GM12872 (cell line): Measurements from ENCODE around the gene SLC25A31.

ENCODE experiments used
- TF ChIP-seq, protein P1 (sequence below): IDR thresholded peaks from 3 replicates; pipeline ENCODE4 v1.5.1; 2011; ENCODE audit warnings: low read depth, mild to moderate bottlenecking, low read length, moderate library complexity; ENCODE audit not compliant: insufficient read depth

SLC25A31 gene

DNA sequence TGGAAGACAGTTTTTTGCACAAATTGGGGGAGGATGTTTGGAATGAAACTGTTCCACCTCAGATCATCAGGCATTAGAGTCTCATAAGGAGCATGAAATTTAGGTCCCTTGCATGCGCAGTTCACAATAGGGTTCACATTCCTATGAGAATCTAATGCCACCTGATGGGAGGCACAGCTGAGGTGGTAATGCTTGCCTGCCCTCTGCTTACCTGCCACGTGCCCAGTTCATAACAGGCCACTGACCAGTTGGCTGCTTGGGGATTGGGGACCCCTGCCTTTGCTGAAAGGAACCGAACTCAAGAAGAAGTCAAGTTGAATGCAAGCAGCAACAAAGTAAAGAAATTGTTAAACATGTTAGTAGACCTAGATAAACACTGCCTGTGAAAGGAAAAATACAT lies 47.3 kb downstream of the SLC25A31 start:
- TF ChIP-seq, protein P1, sequence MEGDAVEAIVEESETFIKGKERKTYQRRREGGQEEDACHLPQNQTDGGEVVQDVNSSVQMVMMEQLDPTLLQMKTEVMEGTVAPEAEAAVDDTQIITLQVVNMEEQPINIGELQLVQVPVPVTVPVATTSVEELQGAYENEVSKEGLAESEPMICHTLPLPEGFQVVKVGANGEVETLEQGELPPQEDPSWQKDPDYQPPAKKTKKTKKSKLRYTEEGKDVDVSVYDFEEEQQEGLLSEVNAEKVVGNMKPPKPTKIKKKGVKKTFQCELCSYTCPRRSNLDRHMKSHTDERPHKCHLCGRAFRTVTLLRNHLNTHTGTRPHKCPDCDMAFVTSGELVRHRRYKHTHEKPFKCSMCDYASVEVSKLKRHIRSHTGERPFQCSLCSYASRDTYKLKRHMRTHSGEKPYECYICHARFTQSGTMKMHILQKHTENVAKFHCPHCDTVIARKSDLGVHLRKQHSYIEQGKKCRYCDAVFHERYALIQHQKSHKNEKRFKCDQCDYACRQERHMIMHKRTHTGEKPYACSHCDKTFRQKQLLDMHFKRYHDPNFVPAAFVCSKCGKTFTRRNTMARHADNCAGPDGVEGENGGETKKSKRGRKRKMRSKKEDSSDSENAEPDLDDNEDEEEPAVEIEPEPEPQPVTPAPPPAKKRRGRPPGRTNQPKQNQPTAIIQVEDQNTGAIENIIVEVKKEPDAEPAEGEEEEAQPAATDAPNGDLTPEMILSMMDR = no peak

DNA sequence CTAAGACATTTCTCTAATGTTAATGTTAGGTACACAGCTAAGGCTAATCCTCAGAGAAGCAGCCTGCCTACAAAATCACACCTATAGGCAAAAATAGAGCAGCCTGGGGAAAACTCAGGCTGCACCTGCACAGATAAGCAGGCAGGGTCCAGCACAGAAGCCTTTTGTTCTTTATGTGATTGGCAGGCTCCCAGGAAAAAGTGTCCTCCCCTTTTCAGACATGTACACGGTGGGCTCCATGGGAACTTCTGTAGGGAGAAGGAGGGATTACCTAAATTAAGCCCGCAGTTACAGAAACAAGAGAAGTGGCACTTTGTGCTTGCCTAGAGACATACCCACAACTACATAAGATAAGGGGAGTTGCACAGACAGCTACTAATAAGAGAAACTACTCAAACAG lies 47.9 kb downstream of the SLC25A31 start:
- TF ChIP-seq, protein P1 = no peak

DNA sequence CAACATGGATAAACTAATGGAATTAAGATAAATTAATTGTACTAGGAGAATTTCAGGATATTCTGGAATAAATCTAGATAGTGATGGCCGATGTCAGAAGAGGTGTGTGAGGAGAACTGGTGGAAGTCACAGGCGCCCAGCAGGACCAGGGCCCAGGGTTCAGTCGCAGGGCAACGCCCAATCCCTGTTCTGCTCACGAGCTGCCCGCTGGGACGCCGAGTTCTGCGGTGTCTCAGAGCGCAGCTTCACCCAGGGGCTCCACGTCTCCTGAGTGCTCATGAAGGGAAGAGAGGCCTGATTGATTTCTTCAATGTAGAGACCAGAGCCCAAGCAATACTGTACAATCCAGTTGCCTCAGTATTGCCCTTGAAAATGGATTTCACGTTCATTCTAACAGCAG lies 50.4 kb downstream of the SLC25A31 start:
- TF ChIP-seq, protein P1 = no peak

DNA sequence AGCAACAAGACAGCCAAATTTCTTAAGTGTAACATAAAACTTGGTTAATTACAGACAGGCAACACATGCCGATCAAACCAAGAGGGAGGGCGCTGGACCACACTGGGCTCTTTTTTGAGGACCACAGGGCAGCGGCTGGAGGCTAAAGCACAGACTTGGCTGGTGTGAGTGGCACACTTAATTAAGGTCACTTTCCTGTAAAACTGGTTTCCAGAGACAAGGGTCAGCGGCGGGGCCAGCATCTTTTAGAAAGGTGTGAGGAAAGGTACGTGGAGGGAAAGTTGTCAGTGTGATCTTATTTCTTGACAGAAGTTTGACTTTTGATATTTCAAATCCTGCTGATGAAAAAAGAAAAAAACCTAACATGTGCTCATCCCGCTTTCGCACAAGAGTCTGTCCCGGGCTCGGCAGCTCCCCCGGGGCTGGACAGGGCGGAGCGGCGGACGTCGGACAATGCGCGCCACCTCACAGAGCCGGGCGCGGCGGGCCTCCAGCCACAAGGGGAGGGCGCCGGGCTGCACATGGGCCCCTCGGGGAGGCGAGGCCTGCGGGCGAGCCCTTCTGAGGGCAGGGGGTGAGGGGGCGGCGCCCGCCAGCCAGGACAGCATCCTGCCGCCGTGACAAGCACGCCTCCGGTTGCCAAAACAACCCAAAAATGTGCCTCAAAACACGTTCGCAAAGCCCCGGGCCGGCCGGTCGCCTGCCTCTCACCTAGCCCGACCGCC lies 51.3 kb downstream of the SLC25A31 start:
- TF ChIP-seq, protein P1 = no peak

DNA sequence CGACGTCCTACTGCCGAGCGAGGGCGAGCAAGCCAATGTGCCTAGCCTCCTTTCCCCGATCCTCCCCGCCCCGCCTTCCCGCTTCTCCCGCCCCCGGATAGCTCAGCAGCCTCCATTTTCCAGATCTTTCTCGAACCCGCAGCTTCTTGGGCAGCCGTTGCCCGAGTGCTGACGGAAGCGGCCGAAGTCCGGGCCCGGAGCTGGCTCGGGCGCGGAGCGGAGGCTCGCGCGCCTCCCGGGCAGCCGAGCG lies 51.8 kb downstream of the SLC25A31 start:
- TF ChIP-seq, protein P1 = no peak

DNA sequence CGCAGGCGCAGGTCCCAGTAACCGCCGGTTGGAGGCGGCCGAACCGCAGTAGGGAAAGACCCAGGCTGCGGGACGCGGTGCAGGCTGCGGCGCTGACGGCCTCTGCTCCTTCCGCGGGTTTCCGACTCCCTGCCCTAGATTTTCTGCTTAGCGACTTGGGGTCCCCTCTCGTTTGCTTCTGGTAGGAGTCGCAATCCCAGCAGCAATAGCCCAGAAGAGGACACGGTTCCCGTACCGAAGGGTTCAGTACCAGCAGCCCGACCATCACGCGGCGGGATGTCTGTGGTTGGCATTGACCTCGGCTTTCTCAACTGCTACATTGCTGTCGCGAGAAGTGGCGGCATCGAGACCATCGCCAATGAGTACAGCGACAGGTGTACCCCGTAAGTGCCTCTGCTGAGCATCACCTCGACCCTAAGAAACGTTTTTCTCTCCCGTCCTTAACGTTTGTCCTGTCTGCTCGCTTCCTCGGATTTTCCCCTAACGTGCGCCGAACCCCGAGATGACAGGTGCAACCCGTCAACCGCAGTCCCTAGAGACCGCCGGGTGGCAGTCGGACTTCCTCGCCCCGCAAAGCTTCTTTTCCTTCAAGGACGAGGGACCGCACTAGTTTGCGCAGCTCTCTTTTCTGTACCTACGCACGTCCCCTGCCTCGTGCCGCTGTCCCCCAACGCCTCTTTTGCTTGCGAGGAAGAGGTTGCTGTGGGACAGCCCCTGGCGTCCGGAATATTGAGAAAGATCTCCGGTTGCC lies 52.2 kb downstream of the SLC25A31 start, which contains the start of gene HSPA4L:
HSPA4L (plus strand) TSS at position 48 of the 751 bp plus-strand sequence; CDS start at position 277, 229 bp downstream.
- TF ChIP-seq, protein P1 = peak; percentile 9; the same call in 1 of the 3 replicates

DNA sequence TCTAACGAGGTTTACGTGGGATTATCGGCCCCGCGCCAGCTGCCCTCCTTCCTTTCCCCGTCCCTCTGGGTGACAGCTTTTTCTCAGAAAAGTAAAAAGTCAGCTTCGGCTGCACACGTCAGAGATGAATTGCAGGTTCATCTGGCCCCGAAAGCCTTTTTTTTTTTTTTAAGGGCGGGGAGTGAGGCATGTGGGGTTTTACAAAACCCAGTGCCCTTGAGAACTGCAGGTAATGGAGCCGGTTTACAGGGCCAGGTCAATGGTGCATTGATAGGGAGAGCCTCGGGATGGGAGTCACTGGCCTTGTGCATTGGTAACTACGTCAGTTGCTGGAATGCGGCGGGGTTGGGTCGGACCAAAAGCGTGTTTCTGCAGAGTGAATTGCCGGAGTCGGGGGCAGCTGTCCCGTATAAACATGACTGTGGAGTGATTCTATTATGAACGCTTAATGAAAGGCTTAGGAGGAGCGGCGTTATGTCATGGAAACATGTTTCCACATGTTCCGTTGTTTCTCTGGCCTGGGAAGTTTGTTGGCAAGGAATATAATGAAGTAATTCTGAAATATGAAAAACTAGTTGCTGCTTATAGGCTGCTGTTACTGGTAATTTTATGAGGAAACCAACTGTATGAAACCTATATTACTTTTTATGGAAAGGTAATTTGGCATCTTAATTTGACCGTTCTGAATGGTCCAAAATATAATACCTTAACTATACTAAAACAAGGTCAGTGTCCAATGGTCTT lies 53.0 kb downstream of the SLC25A31 start:
- TF ChIP-seq, protein P1 = no peak
